ENCODE data around the gene PISD.

Gene PISD

GRCh38 chr22:31585161-31585859, 76.7 kb downstream of the PISD start:
- TF ChIP-seq CTCF (IDR thresholded peaks at IDR 0.05; ENCODE audit: insufficient read depth, low read length, poor library complexity, severe bottlenecking): no peak
- no peak for DNase-seq (ENCODE audit: extremely low read depth, insufficient read length)
- Histone ChIP-seq H3K4me3 (replicated peaks; ENCODE audit: low read depth, low read length) (no peak overlapping the region), H3K27me3 (replicated peaks; ENCODE audit: control insufficient read depth, insufficient read depth, low read length) (no peaks in the 10 kb centered on the region), H3K36me3 (ENCODE audit: control insufficient read depth, insufficient read depth, low read length) (peaks cover 6% of the 10 kb centered on the region)

GRCh38 chr22:31584804-31585160, 77.2 kb downstream of the PISD start:
- Histone ChIP-seq H3K27me3 (replicated peaks; ENCODE audit: control insufficient read depth, insufficient read depth, low read length) (no peaks in the 10 kb centered on the region), H3K36me3 (ENCODE audit: control insufficient read depth, insufficient read depth, low read length) (peaks cover 6% of the 10 kb centered on the region), H3K4me3 (replicated peaks; ENCODE audit: low read depth, low read length) (no peak overlapping the region)
- no peak for DNase-seq (ENCODE audit: extremely low read depth, insufficient read length)
- TF ChIP-seq CTCF (IDR thresholded peaks at IDR 0.05; ENCODE audit: insufficient read depth, low read length, poor library complexity, severe bottlenecking): no peak

GRCh38 chr22:31583861-31584485, 78.0 kb downstream of the PISD start:
- Histone ChIP-seq H3K27me3 (replicated peaks; ENCODE audit: control insufficient read depth, insufficient read depth, low read length) (no peaks in the 10 kb centered on the region), H3K4me3 (replicated peaks; ENCODE audit: low read depth, low read length) (no peak overlapping the region), H3K36me3 (ENCODE audit: control insufficient read depth, insufficient read depth, low read length) (peaks cover 4% of the 10 kb centered on the region)
- no peak for TF ChIP-seq CTCF (IDR thresholded peaks at IDR 0.05; ENCODE audit: insufficient read depth, low read length, poor library complexity, severe bottlenecking)
- DNase-seq (ENCODE audit: extremely low read depth, insufficient read length): no peak

GRCh38 chr22:31579835-31580242, 82.2 kb downstream of the PISD start:
- TF ChIP-seq CTCF (IDR thresholded peaks at IDR 0.05; ENCODE audit: insufficient read depth, low read length, poor library complexity, severe bottlenecking): no peak
- DNase-seq (ENCODE audit: extremely low read depth, insufficient read length): no peak
- Histone ChIP-seq H3K27me3 (replicated peaks; ENCODE audit: control insufficient read depth, insufficient read depth, low read length) (no peaks in the 10 kb centered on the region), H3K4me3 (replicated peaks; ENCODE audit: low read depth, low read length) (no peak overlapping the region), H3K36me3 (ENCODE audit: control insufficient read depth, insufficient read depth, low read length) (peaks cover 5% of the 10 kb centered on the region)

GRCh38 chr22:31578171-31578570, 83.8 kb downstream of the PISD start:
- Histone ChIP-seq H3K27me3 (replicated peaks; ENCODE audit: control insufficient read depth, insufficient read depth, low read length) (no peaks in the 10 kb centered on the region), H3K36me3 (ENCODE audit: control insufficient read depth, insufficient read depth, low read length) (peaks cover 7% of the 10 kb centered on the region), H3K4me3 (replicated peaks; ENCODE audit: low read depth, low read length) (no peak overlapping the region)
- no peak for TF ChIP-seq CTCF (IDR thresholded peaks at IDR 0.05; ENCODE audit: insufficient read depth, low read length, poor library complexity, severe bottlenecking)
- no peak for DNase-seq (ENCODE audit: extremely low read depth, insufficient read length)
